HL-60/S4 treated with retinoic acid at 250 ng/mL for 4 days and 3 days (cell line): ENCODE measurements around the gene CELF4.

Experiments used
- in situ Hi-C: fragments of 300-500 bp; cut with MboI; formaldehyde crosslinking; loops from 2 replicates; pipeline ENCODE4 v1.7.0; 2022; ENCODE audit warnings: low sequenced_read_pairs

CELF4 gene

GRCh38 chr18:37395631-37396030, 170.0 kb downstream of the CELF4 start:
- in situ Hi-C loops = no loop called here

- in situ Hi-C loops = no loop called here
Observed at GRCh38 chr18:37395138-37395537, 170.5 kb downstream of the CELF4 start.

- in situ Hi-C loops = no loop called here
Observed at GRCh38 chr18:37394610-37394965, 171.0 kb downstream of the CELF4 start.

GRCh38 chr18:37393945-37394609, 171.5 kb downstream of the CELF4 start:
- in situ Hi-C loops = no loop called here

GRCh38 chr18:37393221-37393827, 172.3 kb downstream of the CELF4 start:
- in situ Hi-C loops = no loop called here

GRCh38 chr18:37392648-37393047, 172.9 kb downstream of the CELF4 start:
- in situ Hi-C loops = no loop called here

- in situ Hi-C loops = no loop called here
Observed at GRCh38 chr18:37391698-37392548, 173.7 kb downstream of the CELF4 start.

GRCh38 chr18:37391156-37391555, 174.4 kb downstream of the CELF4 start:
- in situ Hi-C loops = no loop called here

- in situ Hi-C loops = no loop called here
Observed at GRCh38 chr18:37390687-37391086, 174.9 kb downstream of the CELF4 start.

GRCh38 chr18:37389684-37390368, 175.8 kb downstream of the CELF4 start:
- in situ Hi-C loops = no loop called here

- in situ Hi-C loops = no loop called here
Observed at GRCh38 chr18:37389041-37389440, 176.6 kb downstream of the CELF4 start.

GRCh38 chr18:37388413-37388812, 177.2 kb downstream of the CELF4 start:
- in situ Hi-C loops = no loop called here

GRCh38 chr18:37385846-37386778, 179.5 kb downstream of the CELF4 start:
- in situ Hi-C loops = no loop called here

- in situ Hi-C loops = no loop called here
Observed at GRCh38 chr18:37383846-37384595, 181.6 kb downstream of the CELF4 start.

- in situ Hi-C loops = no loop called here
Observed at GRCh38 chr18:37383036-37383785, 182.4 kb downstream of the CELF4 start.

- in situ Hi-C loops = no loop called here
Observed at GRCh38 chr18:37381554-37381953, 184.0 kb downstream of the CELF4 start.

GRCh38 chr18:37380546-37381110, 185.0 kb downstream of the CELF4 start:
- in situ Hi-C loops = no loop called here

GRCh38 chr18:37378336-37379010, 187.1 kb downstream of the CELF4 start:
- in situ Hi-C loops = no loop called here
